Fibroblast of lung (primary cell): Measurements from ENCODE around the gene SNRNP48. TPM values are rescaled to one million over a fixed set of nuclear protein-coding genes. Genes with fewer than 3 reads are reported as not detected.

Experiments
- DNase-seq, 2 donors: peaks; one replicate each; pipeline versions ENCODE4 v3.0.0 to v3.0.0-alpha.2; 2010; ENCODE audit warnings: low read depth in 2 of 2
- H2AFZ ChIP-seq: 2 replicates; pipeline ENCODE4 v1.5.1; 2012; ENCODE audit warnings: low read length, control low read depth, inconsistent platforms
- H3K27ac ChIP-seq: 2 replicates; pipeline ENCODE4 v1.5.1; 2011; ENCODE audit warnings: low read length, control low read depth; ENCODE audit not compliant: insufficient read depth
- H3K27me3 ChIP-seq: 2 replicates; pipeline ENCODE4 v1.5.1; 2011; ENCODE audit warnings: mild to moderate bottlenecking, low read length; ENCODE audit not compliant: control insufficient read depth, insufficient read depth
- H3K36me3 ChIP-seq: 2 replicates; pipeline ENCODE4 v1.5.1; 2011; ENCODE audit warnings: low read length; ENCODE audit not compliant: control insufficient read depth, insufficient read depth
- H3K4me1 ChIP-seq: 2 replicates; pipeline ENCODE4 v1.5.1; 2011; ENCODE audit warnings: low read length; ENCODE audit not compliant: control insufficient read depth, insufficient read depth; ENCODE audit errors: extremely low read depth
- H3K4me2 ChIP-seq: 2 replicates; pipeline ENCODE4 v1.5.1; 2011; ENCODE audit warnings: low read length, control low read depth; ENCODE audit not compliant: insufficient read depth; ENCODE audit errors: extremely low read depth
- H3K4me3 ChIP-seq, 4 experiments: fragments of 200-600 bp in 1 of 4; sonication (generic) in 1 of 4; replicated peaks in 1 of 4; 2 replicates each; pipeline ENCODE4 v1.5.1; 2011 to 2016; ENCODE audit warnings: low read length in 4 of 4, low read depth in 3 of 4, mild to moderate bottlenecking in 3 of 4, control low read depth in 2 of 4, inconsistent platforms in 1 of 4, mixed read lengths in 1 of 4; ENCODE audit not compliant: insufficient read depth in 1 of 4; ENCODE audit errors: control extremely low read depth in 1 of 4
- H3K79me2 ChIP-seq: 2 replicates; pipeline ENCODE4 v1.5.1; 2012; ENCODE audit warnings: mild to moderate bottlenecking, low read length, inconsistent platforms; ENCODE audit not compliant: control insufficient read depth, insufficient read depth
- H3K9ac ChIP-seq: 2 replicates; pipeline ENCODE4 v1.5.1; 2011; ENCODE audit warnings: mild to moderate bottlenecking, low read length, control low read depth; ENCODE audit not compliant: insufficient read depth
- H3K9me3 ChIP-seq: 2 replicates; pipeline ENCODE4 v1.5.1; 2012; ENCODE audit warnings: low read depth, low read length; ENCODE audit not compliant: control insufficient read depth, insufficient read depth
- H4K20me1 ChIP-seq: 2 replicates; pipeline ENCODE4 v1.5.1; 2011; ENCODE audit warnings: low read length; ENCODE audit not compliant: control insufficient read depth, insufficient read depth; ENCODE audit errors: extremely low read depth
- EZH2 ChIP-seq: IDR thresholded peaks from 2 replicates; pipeline ENCODE4 v1.5.1; 2012; ENCODE audit warnings: low read length, control low read depth, mild to moderate bottlenecking; ENCODE audit errors: missing control alignments
- polyA plus RNA-seq, 2 donors: library from polyadenylated mRNA; depleted of rRNA in 1 of 2; stranded (reverse) in 1 of 2; unstranded in 1 of 2; fragments of >200 nt; gene quantifications; 2 replicates each; pipeline ENCODE4 v1.2.1, GENCODE V29; 2011 to 2012; ENCODE audit warnings: missing spikeins in 1 of 2
- total RNA-seq: library from RNA; depleted of rRNA; stranded (reverse); fragments of >200 nt; gene quantifications from 2 replicates; pipeline ENCODE4 v1.2.1, GENCODE V29; 2014
- TF ChIP-seq, protein P1 (sequence below), 2 donors: IDR thresholded peaks in 1 of 2; conservative IDR thresholded peaks in 1 of 2; 1 replicate in 1 of 2; 2 replicates in 1 of 2; pipeline ENCODE4 v1.5.1; 2011 to 2012; ENCODE audit warnings: low read length in 2 of 2, control low read depth in 1 of 2, inconsistent platforms in 1 of 2, low read depth in 1 of 2, mild to moderate bottlenecking in 1 of 2

Gene SNRNP48
- total and polyA plus RNA-seq, 2 donors (not counting 1 experiment from before 2014, with no cell fraction given): 8.3 to 9.1 TPM

GRCh38 chr6:7604003-7604402 lies 14.0 kb downstream of the SNRNP48 start:
- peaks cover 14% of the 10 kb centered on the region for H3K36me3 ChIP-seq
- no peak overlapping the region for H2AFZ ChIP-seq
- TF ChIP-seq, protein P1, sequence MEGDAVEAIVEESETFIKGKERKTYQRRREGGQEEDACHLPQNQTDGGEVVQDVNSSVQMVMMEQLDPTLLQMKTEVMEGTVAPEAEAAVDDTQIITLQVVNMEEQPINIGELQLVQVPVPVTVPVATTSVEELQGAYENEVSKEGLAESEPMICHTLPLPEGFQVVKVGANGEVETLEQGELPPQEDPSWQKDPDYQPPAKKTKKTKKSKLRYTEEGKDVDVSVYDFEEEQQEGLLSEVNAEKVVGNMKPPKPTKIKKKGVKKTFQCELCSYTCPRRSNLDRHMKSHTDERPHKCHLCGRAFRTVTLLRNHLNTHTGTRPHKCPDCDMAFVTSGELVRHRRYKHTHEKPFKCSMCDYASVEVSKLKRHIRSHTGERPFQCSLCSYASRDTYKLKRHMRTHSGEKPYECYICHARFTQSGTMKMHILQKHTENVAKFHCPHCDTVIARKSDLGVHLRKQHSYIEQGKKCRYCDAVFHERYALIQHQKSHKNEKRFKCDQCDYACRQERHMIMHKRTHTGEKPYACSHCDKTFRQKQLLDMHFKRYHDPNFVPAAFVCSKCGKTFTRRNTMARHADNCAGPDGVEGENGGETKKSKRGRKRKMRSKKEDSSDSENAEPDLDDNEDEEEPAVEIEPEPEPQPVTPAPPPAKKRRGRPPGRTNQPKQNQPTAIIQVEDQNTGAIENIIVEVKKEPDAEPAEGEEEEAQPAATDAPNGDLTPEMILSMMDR (conservative IDR thresholded peaks at IDR 0.05 in 1 of 2, IDR thresholded peaks at IDR 0.05 in 1 of 2; ENCODE audit: low read depth in 1 of 2, low read length in 2 of 2): no peak
- TF ChIP-seq EZH2: no peak

DNA sequence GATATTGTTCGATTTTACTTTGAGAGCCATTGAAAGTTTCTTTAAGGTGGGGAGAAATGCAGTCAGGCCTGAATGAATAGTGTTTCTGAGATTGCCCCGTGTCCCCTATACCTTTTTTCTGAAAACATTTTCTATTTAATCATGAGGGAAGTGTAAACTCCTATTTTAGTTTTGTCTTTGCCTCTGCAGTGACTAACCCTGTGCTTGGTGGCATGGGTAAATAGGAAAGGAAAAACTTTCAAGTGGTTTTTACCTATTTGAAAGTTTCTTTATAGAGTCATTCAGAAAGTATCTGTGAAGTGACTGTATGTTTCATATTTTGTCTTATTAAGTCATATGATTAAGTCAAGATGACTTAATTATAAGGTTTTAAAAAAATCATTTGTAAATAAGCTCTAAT lies 14.5 kb downstream of the SNRNP48 start:
- Histone ChIP-seq H3K79me2 (no peaks in the 10 kb centered on the region), H3K27ac (no peak overlapping the region), H3K9me3 (no peaks in the 10 kb centered on the region), H3K9ac (no peak overlapping the region), H3K36me3 (peaks cover 14% of the 10 kb centered on the region), H3K4me3 (no peak overlapping the region), H4K20me1 (no peaks in the 10 kb centered on the region), H2AFZ (no peak overlapping the region), H3K27me3 (no peaks in the 10 kb centered on the region), H3K4me1 (no peaks in the 10 kb centered on the region), H3K4me2 (no peak overlapping the region)
- TF ChIP-seq EZH2: no peak
- TF ChIP-seq, protein P1 (conservative IDR thresholded peaks at IDR 0.05 in 1 of 2, IDR thresholded peaks at IDR 0.05 in 1 of 2; ENCODE audit: low read depth in 1 of 2, low read length in 2 of 2): no peak
- DNase-seq: no peak

More at GRCh38 chr6:7604003-7604402, 14.0 kb downstream of the SNRNP48 start:
- H3K4me1 ChIP-seq: no peaks in the 10 kb centered on the region
- H3K4me2 ChIP-seq: no peak overlapping the region
- DNase-seq: peak in 1 of 2 donors; percentile 24
- no peak overlapping the region for H3K27ac ChIP-seq
- H3K9me3 ChIP-seq: no peaks in the 10 kb centered on the region
- no peak overlapping the region for H3K9ac ChIP-seq
- no peak overlapping the region for H3K4me3 ChIP-seq
- no peaks in the 10 kb centered on the region for H4K20me1 ChIP-seq
- H3K79me2 ChIP-seq: no peaks in the 10 kb centered on the region
- H3K27me3 ChIP-seq: no peaks in the 10 kb centered on the region

DNA sequence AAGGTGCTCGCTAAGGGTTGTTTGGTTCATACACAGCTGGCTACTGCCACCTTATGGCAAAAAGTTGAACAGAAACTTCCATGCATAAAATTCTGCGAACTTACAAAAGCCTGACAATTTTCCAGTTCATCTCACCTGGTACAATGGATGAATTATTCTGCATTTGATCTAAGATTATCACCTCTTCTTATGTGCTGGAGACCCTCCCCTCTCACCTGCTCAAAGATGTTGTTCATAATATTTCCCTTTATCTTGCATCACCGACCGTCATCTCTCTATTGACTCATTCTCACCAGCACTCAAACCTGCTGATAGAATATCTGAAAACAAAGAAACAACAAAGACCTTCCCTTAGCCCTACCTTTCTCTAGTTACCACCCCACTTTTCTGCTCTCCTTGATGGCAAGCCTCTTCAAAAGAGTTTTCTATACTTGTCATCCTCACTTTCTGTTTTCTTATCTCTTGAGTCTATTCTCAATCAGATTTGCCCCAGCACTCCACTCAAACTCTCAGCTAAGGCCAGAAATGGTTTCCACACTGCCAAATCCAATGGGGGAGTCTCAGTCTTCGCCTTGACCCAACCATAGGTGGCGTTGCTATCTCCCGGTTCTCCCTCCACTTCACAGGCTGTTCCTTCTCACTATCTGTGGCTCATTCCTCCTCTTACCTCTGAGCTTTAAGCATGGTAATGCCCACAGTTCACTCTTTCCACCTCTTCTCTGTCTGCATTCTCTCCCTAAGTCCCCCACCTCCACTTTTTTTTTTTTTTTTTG lies 25.8 kb downstream of the SNRNP48 start:
- Histone ChIP-seq H3K79me2 (no peaks in the 10 kb centered on the region), H3K4me3 (no peak overlapping the region), H3K9ac (no peak overlapping the region), H3K27ac (no peak overlapping the region), H3K4me2 (no peak overlapping the region), H3K27me3 (no peaks in the 10 kb centered on the region), H3K36me3 (peaks cover 4% of the 10 kb centered on the region), H3K4me1 (no peaks in the 10 kb centered on the region), H4K20me1 (no peaks in the 10 kb centered on the region), H3K9me3 (no peaks in the 10 kb centered on the region), H2AFZ (no peak overlapping the region)
- TF ChIP-seq EZH2: no peak
- TF ChIP-seq, protein P1 (conservative IDR thresholded peaks at IDR 0.05 in 1 of 2, IDR thresholded peaks at IDR 0.05 in 1 of 2; ENCODE audit: low read depth in 1 of 2, low read length in 2 of 2): peak; percentile 78 to 79
- DNase-seq: peak; percentile 40 to 69
